Esophagus muscularis mucosa (tissue), 4 donors: Measurements from ENCODE around the gene NFYA.

ENCODE experiments used
- EP300 ChIP-seq: sonication (generic); formaldehyde crosslinking; IDR thresholded peaks from one replicate; pipeline ENCODE4 v1.6.1; 2017; ENCODE audit warnings: antibody characterized with exemption
- POLR2A ChIP-seq: fragments of 450-650 bp; IDR thresholded peaks from one replicate; pipeline ENCODE4 v1.6.1; 2017; ENCODE audit warnings: antibody characterized with exemption, moderate library complexity, mild to moderate bottlenecking, low read depth
- POLR2AphosphoS5 ChIP-seq, 2 donors: sonication (generic); formaldehyde crosslinking; IDR thresholded peaks; one replicate each; pipeline ENCODE4 v1.6.1; 2017; ENCODE audit warnings: antibody characterized with exemption in 2 of 2
- TF ChIP-seq, protein P1 (sequence below), 3 experiments: fragments of 200-600 bp in 2 of 3; fragments of 450-650 bp in 1 of 3; sonication (generic) in 2 of 3; IDR thresholded peaks; one replicate each; pipeline ENCODE4 v1.5.1; 2017 to 2019; ENCODE audit warnings: antibody characterized with exemption in 3 of 3, mild to moderate bottlenecking in 2 of 3, moderate library complexity in 1 of 3

DNA sequence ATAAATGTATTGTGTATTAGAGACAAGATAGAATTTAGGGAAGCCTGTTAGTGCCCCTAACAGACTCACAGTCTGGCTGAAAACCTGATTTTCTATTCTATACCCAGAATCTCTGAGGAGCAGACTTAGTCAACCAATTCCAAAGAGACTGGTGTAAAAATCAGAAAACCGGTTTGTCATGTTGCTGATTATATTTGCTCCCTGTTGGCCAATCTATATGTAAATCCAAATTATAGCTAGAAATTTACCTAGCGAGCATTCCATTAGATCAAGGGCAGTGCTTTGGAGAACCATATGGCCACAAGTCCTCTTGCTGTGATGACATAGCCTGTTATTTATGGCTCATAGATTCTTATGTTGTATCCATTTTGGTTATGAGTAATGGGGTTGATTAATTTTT lies 4.8 kb downstream of the NFYA start:
- TF ChIP-seq, protein P1, sequence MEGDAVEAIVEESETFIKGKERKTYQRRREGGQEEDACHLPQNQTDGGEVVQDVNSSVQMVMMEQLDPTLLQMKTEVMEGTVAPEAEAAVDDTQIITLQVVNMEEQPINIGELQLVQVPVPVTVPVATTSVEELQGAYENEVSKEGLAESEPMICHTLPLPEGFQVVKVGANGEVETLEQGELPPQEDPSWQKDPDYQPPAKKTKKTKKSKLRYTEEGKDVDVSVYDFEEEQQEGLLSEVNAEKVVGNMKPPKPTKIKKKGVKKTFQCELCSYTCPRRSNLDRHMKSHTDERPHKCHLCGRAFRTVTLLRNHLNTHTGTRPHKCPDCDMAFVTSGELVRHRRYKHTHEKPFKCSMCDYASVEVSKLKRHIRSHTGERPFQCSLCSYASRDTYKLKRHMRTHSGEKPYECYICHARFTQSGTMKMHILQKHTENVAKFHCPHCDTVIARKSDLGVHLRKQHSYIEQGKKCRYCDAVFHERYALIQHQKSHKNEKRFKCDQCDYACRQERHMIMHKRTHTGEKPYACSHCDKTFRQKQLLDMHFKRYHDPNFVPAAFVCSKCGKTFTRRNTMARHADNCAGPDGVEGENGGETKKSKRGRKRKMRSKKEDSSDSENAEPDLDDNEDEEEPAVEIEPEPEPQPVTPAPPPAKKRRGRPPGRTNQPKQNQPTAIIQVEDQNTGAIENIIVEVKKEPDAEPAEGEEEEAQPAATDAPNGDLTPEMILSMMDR (IDR thresholded peaks at IDR 0.05) = no peak
- TF ChIP-seq POLR2A (no peak), POLR2AphosphoS5 (IDR thresholded peaks at IDR 0.05) (no peak), EP300 (no peak)
